Measurements from ENCODE around the gene ZFYVE28.

Gene ZFYVE28

GRCh38 chr4:2352171-2352570 is 66.3 kb downstream of the ZFYVE28 start:
- H3K4me1 Mint-ChIP-seq: peaks cover 7% of the 10 kb centered on the region
- no peak overlapping the region for H3K27ac Mint-ChIP-seq
- no peak overlapping the region for H3K4me3 Mint-ChIP-seq
- no peaks in the 10 kb centered on the region for H3K36me3 Mint-ChIP-seq
- H3K27me3 Mint-ChIP-seq: peaks cover 4% of the 10 kb centered on the region
- CTCF ChIA-PET: no interaction called here
- no peak for DNase-seq
- peaks cover 2% of the 10 kb centered on the region for H3K9me3 Mint-ChIP-seq

GRCh38 chr4:2350982-2351381 is 67.5 kb downstream of the ZFYVE28 start:
- Mint-ChIP-seq H3K4me1 (peaks cover 7% of the 10 kb centered on the region), H3K9me3 (peaks cover 2% of the 10 kb centered on the region), H3K36me3 (no peaks in the 10 kb centered on the region), H3K27ac (no peak overlapping the region), H3K4me3 (no peak overlapping the region), H3K27me3 (no peaks in the 10 kb centered on the region)
- CTCF ChIA-PET: no interaction called here
- DNase-seq: no peak

GRCh38 chr4:2348786-2349185 is 69.7 kb downstream of the ZFYVE28 start:
- Mint-ChIP-seq H3K27me3 (peaks cover 4% of the 10 kb centered on the region), H3K4me3 (no peak overlapping the region), H3K36me3 (no peaks in the 10 kb centered on the region), H3K4me1 (peaks cover 3% of the 10 kb centered on the region), H3K27ac (no peak overlapping the region), H3K9me3 (peaks cover 2% of the 10 kb centered on the region)
- DNase-seq: no peak
- CTCF ChIA-PET: interaction anchor here (1.3 kb wide), 1 partner anchor 129 kb away, joined by 3 read pairs; no protein-coding TSS in a partner anchor

DNA sequence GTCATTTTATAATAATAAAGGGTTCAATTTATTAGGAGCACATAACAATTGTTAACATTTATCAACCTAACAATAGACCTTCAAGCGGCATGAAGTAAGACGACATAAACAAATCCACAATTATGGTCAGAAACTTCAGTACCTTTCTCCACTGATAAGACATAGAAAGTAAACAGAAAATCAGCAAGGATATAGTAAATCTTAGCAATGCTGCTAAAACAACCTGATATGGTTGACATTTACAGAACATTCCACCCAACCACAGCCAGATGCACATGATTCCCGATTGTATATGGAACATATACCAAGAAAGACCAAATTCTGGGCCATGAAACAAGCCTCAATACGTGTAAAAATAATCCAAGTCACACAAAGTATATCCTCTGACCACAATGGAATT is 71.3 kb downstream of the ZFYVE28 start:
- peaks cover 2% of the 10 kb centered on the region for H3K9me3 Mint-ChIP-seq
- H3K4me1 Mint-ChIP-seq: peaks cover 3% of the 10 kb centered on the region
- H3K4me3 Mint-ChIP-seq: no peak overlapping the region
- H3K27ac Mint-ChIP-seq: no peak overlapping the region
- no peaks in the 10 kb centered on the region for H3K36me3 Mint-ChIP-seq
- CTCF ChIA-PET: no interaction called here
- peaks cover 4% of the 10 kb centered on the region for H3K27me3 Mint-ChIP-seq
- DNase-seq: no peak

- CTCF ChIA-PET: interaction anchor here (1.3 kb wide), 1 partner anchor 124 kb away, joined by 6 read pairs; no protein-coding TSS in a partner anchor
- no peak for DNase-seq
- Mint-ChIP-seq H3K9me3 (peaks cover 2% of the 10 kb centered on the region), H3K36me3 (no peaks in the 10 kb centered on the region), H3K27ac (no peak overlapping the region), H3K4me1 (peaks cover 3% of the 10 kb centered on the region), H3K4me3 (no peak overlapping the region), H3K27me3 (peaks cover 4% of the 10 kb centered on the region)
Measured at GRCh38 chr4:2343476-2343875, 75.0 kb downstream of the ZFYVE28 start.

GRCh38 chr4:2341911-2342652 is 76.4 kb downstream of the ZFYVE28 start:
- Mint-ChIP-seq H3K27ac (no peak overlapping the region), H3K4me3 (no peak overlapping the region), H3K9me3 (no peaks in the 10 kb centered on the region), H3K27me3 (peaks cover 4% of the 10 kb centered on the region), H3K36me3 (no peaks in the 10 kb centered on the region), H3K4me1 (no peaks in the 10 kb centered on the region)
- CTCF ChIA-PET: no interaction called here
- no peak for DNase-seq

- no peaks in the 10 kb centered on the region for H3K9me3 Mint-ChIP-seq
- H3K4me3 Mint-ChIP-seq: no peak overlapping the region
- no peak for DNase-seq
- peaks cover 8% of the 10 kb centered on the region for H3K27me3 Mint-ChIP-seq
- no peaks in the 10 kb centered on the region for H3K4me1 Mint-ChIP-seq
- CTCF ChIA-PET: no interaction called here
- no peaks in the 10 kb centered on the region for H3K36me3 Mint-ChIP-seq
- H3K27ac Mint-ChIP-seq: no peak overlapping the region
Measured at GRCh38 chr4:2341261-2341841, 77.1 kb downstream of the ZFYVE28 start.

DNA sequence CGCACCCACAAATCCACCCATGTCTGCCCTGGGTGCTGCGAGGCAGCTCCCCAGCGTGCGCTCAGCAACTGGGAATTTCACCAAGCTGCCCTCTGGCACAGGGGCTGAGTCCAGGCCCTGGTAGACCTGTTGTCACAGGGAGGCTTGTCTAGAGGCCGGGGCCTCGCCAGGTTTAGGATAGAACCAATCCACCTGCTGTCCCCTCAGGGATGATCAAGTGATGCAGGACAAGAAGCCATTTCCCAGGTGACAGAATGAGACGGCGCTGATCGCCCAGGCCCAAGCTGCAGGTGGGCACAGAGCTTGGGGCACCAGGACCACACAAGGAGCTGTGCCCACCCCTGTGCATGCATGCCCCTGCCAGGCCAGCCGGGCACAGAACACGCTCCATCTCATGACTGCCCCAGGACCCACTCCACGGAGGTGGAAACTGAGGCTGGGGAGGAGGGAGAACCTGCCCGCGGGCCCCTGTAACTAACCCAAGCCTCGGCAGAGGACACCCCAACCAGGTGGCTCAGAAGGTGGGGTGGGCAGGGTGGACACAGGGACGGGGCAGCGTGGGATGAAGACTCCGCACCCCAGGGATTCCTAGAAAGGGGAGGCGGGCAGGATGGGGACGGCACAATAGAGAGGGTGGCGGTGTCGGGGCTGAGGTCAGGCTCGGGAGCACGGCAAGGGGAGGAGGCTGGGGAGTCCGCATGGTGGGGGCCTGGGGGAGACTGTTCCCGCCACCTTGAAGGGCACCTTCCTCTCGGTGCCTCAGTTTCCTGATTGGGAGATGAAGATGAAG is 78.0 kb downstream of the ZFYVE28 start:
- CTCF ChIA-PET: no interaction called here
- Mint-ChIP-seq H3K9me3 (no peaks in the 10 kb centered on the region), H3K27ac (no peak overlapping the region), H3K4me1 (no peaks in the 10 kb centered on the region), H3K27me3 (peaks cover 8% of the 10 kb centered on the region), H3K36me3 (no peaks in the 10 kb centered on the region), H3K4me3 (no peak overlapping the region)
- DNase-seq: no peak

GRCh38 chr4:2339458-2340271 is 78.8 kb downstream of the ZFYVE28 start:
- CTCF ChIA-PET: no interaction called here
- H3K36me3 Mint-ChIP-seq: no peaks in the 10 kb centered on the region
- H3K27ac Mint-ChIP-seq: no peak overlapping the region
- no peak overlapping the region for H3K4me3 Mint-ChIP-seq
- no peaks in the 10 kb centered on the region for H3K4me1 Mint-ChIP-seq
- no peak for DNase-seq
- H3K27me3 Mint-ChIP-seq: peaks cover 8% of the 10 kb centered on the region
- H3K9me3 Mint-ChIP-seq: no peaks in the 10 kb centered on the region

- DNase-seq: no peak
- H3K4me1 Mint-ChIP-seq: no peaks in the 10 kb centered on the region
- CTCF ChIA-PET: interaction anchor here (0.6 kb wide), 1 partner anchor 639 kb away, joined by 3 read pairs; no protein-coding TSS in a partner anchor
- peaks cover 5% of the 10 kb centered on the region for H3K27me3 Mint-ChIP-seq
- no peak overlapping the region for H3K4me3 Mint-ChIP-seq
- peak overlapping the region; percentile 15 for H3K27ac Mint-ChIP-seq
- H3K9me3 Mint-ChIP-seq: no peaks in the 10 kb centered on the region
- H3K36me3 Mint-ChIP-seq: no peaks in the 10 kb centered on the region
Measured at GRCh38 chr4:2338754-2339457, 79.5 kb downstream of the ZFYVE28 start.

DNA sequence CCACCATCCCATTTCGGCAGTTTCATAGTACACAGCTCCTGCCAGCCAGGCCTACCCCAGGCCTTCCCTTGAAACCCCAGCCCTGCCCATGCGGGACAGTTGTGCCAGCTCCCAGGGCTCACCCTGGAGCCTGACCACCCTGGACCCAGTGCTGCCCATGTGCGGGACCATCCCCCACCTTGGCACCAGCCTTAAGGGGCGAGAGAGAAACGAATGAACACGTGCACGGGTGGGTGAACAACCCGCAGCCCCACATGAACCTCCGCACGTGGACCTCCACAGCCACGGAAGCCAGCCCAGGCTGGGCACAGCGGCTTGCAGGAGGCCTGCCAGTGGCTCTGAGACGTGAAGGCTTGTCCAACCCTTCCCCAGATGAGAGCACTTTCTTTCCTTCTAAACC is 80.5 kb downstream of the ZFYVE28 start:
- Mint-ChIP-seq H3K4me1 (no peaks in the 10 kb centered on the region), H3K4me3 (no peak overlapping the region), H3K36me3 (no peaks in the 10 kb centered on the region), H3K27me3 (peaks cover 4% of the 10 kb centered on the region), H3K27ac (no peak overlapping the region), H3K9me3 (no peaks in the 10 kb centered on the region)
- no peak for DNase-seq
- CTCF ChIA-PET: no interaction called here

DNA sequence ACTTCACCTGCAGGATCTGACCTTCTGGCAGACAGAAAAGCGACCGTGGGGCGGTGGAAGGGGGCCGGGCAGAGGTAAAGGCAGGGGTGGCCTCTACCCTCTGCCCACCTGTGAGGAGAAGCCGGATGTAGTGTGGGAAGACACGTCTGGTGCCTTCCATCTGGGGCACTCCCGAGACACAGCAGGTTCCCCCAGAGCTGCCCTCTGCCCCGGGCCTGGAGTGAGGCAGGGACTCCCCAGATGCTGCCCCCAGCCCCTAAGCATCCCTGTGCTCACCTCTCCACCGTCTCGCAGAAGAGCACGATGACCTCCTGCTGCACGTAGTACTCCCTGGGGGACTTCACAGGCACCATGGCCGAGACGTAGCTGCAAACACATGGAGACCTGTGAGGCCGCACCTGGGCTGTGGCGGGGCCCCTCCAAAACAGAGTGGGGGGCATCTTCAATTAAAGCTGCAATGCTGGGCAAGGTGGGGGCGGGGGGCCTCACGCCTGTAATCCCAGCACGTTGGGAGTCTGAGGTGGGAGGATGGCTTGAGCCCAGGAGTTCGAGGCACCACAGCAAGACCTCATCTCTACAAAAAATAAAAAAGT is 81.2 kb downstream of the ZFYVE28 start:
- peaks cover 4% of the 10 kb centered on the region for H3K27me3 Mint-ChIP-seq
- H3K9me3 Mint-ChIP-seq: no peaks in the 10 kb centered on the region
- H3K36me3 Mint-ChIP-seq: no peaks in the 10 kb centered on the region
- H3K4me3 Mint-ChIP-seq: no peak overlapping the region
- no peaks in the 10 kb centered on the region for H3K4me1 Mint-ChIP-seq
- no peak for DNase-seq
- CTCF ChIA-PET: no interaction called here
- no peak overlapping the region for H3K27ac Mint-ChIP-seq

GRCh38 chr4:2336659-2337058 is 81.8 kb downstream of the ZFYVE28 start:
- Mint-ChIP-seq H3K27me3 (peaks cover 4% of the 10 kb centered on the region), H3K4me1 (no peaks in the 10 kb centered on the region), H3K36me3 (no peaks in the 10 kb centered on the region)

More at GRCh38 chr4:2336659-2337058, 81.8 kb downstream of the ZFYVE28 start:
- DNase-seq: no peak
- Mint-ChIP-seq H3K4me3 (no peak overlapping the region), H3K27ac (no peak overlapping the region), H3K9me3 (no peaks in the 10 kb centered on the region)
- CTCF ChIA-PET: no interaction called here
